ENCODE results near the gene NUP210.

Gene NUP210

DNA sequence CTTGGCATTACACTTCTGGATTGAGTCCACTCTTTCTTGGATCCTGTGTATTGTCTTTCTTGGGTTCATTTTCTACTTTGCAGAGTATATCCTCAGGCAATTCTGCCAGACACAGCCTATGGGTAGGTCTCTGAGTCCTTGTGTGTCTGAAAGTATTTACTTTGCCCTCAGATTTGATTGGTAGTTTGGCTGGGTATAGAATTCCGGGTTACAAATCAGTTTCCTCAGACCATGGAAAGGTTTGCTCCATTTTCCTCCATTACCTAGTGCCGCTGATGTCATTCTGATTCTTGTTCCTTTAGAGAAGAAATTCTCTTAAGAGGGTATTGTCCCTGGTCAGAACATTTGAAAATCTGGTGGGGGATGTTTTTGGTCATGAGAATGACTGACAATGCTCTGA is 133.2 kb downstream of the NUP210 start:
- no peak for ATAC-seq

DNA sequence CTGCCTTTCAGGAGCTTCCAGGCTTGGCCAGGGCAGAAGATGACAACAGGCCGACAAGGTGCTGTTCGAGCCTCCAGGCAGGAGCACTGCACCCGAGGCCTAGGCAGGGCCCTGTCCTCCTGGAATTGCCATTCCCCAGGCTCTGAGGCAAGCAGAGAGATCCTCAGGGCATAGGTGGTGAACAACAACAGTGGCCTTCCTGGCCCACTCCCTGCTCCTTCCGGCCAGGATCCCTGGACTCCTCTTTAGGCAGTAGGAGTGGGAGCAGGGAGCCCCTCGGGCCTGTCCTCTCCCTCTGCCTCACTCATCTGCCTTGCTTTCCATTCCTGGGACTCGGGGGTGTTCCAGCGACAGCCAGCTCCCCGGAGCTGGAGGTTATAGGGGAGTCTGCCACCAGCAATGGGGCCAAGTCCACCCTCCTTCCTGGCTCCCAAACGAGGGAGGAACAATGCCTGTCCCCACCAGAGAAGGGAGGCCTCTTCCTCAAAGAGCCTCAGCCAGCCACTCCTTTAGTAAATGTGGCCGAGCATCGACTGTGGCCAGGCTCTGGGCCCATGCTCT is 135.0 kb downstream of the NUP210 start:
- no peak for ATAC-seq

DNA sequence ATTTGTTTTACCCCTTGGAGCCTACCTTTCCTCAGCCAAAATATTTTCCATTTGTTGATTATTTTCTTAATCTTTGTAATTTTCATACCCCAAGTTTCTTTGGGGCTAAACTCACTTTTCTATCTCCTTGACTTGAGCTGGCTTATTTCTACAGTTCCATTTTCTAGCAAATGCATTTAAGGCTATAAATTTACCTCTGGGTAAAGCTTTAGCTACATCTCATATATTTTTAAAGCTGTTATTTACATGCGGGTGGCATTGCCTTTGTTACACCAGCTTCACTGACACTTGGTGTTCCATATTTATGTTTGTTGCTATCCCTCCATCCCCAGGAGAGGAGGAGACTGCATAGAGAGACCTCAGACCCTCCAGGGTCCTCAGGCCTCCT is 136.3 kb downstream of the NUP210 start:
- no peak for ATAC-seq

DNA sequence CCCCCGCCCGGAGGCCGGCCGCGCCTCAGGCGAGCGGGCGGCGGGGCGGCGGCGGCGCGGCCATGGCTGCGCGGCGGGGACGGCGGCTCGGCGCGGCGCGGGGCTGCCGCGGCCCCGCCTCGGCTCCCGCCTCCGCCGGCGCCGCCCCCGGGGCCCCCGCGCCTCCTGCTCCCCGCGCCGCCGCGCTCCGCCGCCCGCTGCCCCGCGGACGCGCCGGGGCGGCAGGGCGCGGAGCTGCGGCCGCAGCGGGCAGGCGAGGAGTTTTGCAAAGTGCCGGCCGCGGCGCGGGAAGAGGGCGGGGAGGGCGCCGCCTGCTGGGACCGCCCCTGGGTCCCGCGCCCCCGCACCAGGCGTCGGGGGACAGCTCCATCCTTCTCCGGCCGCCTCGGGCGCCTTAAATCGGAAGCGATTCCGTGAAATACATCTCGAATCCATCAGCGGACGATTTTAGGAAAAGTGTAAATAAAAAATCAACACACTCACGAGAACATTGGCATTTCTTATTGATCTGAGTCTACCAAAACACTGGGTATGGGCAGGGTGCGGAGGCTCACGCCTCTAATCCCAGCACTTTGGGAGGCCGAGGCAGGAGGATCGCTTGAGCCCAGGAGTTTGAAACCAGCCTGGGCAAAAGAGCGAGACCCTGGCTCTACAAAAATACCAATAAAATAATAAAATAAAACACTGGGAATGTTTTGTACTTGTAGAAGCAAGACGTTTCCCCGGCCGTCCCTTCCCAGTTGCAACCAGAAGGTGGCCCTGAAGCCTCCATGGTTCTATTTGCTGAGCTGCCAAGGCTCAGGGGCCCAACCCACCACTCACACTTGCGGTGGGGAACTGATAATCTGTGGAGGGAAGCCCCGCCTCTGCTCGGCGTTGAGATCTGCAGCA is 136.9 kb downstream of the NUP210 start:
- ATAC-seq = peak in 1 of 2 donors; percentile 44

DNA sequence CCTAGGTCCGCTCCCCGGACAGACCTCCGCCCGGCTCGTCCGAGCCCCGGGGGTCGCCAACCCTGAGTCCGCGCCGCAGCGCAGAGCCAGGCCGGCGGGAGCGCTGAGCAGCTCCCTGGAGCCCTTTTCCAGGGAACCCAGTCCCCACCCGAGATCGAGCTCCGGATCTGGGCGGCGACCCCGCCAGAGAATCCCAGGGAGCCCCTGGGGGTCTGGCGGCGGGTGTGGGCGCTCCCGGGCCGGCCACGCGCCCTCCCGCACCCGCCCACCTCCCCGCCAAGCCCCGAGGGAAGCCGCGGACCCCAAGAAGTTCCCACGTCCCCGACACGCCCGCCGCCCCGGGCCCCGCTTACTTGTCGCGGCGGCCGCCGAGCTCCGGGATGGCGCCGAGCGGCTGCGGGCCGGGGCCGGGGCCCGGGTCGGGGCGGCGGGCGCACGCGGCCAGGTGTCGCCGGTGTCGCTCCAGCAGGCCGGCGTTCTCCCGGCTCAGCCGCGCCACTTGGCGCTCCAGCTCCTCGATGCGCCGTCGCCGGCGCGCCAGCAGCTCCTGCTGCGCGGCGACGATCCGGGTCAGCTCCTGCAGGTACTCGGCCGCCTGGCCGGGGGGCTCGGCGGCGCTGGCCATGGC is 137.7 kb downstream of the NUP210 start:
- peak in 1 of 2 donors; percentile 36 for ATAC-seq

DNA sequence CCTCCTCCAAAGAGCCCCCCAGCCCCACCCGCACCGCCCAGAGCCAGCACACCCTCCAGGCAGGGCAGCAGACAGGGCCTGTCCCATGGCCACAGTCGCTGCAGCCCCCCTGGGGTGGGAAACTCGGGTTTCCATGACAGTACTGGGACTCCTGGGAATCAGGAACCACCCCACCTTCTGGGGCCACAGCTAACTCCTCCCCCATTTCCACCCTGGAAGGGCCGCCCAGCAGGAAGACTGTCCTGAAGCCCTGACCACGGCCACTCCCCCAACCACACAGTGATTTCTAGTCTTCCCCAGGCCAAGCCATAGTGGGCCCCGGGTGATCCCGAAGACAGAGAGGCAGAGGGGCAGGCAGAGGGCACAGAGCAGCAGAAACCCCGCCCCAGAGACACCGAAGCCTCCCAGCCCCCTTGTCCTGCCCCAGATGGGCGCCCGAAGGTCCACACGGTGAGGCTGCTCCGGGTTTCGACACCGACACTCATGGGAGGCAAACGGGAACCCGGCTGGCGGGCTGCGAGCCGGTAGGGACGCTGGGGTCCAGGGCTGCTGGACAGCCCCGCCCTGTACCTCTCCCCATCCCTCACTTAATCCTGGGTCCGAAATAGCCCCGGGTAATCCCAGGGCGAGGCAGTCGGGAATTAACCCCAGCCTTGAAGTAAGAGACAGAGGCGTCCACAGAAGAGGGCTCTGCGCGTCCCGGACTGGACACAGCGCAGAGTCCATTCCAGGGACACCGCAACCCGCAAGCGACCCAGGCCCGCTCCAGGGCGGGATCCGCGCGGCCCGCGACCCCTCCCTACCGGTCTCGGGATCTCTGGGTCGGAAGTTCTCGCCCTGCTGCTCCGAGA is 138.4 kb downstream of the NUP210 start:
- ATAC-seq = no peak

DNA sequence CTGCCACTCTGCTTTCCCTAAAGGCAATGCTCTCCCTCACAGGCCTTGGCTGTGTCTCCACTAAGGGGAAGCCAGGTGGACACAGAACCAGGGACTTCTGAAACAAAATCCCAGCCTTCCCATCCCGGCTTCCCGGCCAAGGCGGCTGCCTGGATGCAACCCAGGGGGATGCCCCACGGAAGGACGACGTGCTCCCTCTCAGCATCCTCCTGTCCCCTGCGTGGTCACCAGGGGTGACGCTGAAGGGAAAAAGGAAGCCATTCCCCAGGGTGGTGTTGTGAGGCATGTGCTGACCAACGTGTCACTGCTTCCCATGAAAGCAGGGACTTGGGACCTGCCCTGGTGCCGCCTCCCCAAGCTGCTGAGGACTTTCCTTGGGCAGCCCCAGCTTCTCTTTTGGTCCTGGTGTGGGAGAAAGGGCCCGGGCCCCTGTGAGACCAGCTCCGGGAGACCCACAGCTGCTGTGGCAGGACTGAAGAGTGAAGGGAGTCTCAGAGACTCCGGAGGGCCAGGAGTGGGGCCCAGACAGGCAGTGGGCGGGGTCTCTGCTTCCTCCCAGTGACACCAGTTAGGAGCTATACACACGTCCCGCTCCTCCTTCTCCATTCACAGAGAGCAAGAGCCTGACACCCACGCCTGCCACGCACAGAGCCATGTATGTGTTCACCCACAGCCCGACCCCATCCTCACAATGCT is 139.2 kb downstream of the NUP210 start:
- ATAC-seq = no peak

DNA sequence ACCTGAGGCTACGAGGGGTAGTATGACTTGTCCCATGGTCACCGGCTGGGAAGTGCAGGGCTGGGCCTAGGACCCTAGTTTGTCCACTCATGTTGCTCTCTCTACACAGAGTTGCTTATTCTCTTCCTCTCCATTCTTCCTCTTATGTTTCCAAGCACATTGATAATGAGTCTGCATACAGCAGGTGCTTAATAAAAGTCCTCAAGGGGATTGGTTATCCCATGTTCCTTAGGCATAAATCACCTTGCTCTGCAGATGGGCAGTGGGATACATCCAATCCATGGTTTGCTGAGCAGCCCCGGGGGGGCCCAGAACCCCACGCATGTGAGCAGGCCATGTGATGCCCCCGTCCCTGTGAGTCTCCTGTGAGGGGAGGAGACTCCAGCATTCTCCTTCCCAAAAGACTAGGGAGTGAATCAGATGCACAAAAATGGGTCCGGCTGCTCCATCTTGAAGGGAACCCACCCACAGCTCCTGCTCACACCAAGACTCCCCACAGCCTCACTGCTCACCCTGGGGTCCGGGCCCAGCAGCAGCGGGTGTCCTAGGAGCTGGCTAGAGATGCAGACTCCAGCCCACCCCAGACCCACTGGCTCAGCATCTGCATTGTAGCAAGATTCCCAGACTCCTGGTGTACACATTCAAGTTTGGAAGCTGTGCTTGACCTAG is 139.9 kb downstream of the NUP210 start:
- no peak for ATAC-seq

DNA sequence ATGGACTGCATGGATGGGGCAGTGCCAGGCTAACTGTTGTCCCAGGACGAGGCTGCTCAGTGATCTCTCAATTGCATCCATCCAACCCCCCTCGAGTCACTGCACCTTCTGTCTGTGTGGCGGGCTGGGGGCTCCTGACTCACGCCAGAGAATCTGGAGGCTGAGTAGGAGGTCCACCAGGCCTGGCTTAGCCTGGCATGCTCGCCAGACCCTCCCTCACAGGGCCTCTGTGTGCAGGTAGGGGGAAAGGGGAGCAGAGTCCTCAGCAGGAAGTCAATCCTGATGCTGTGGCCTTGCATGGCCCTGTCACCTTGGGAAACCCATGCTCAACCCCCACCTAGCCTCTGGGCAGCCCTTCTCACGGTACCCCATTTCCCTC is 140.6 kb downstream of the NUP210 start:
- no peak for ATAC-seq

DNA sequence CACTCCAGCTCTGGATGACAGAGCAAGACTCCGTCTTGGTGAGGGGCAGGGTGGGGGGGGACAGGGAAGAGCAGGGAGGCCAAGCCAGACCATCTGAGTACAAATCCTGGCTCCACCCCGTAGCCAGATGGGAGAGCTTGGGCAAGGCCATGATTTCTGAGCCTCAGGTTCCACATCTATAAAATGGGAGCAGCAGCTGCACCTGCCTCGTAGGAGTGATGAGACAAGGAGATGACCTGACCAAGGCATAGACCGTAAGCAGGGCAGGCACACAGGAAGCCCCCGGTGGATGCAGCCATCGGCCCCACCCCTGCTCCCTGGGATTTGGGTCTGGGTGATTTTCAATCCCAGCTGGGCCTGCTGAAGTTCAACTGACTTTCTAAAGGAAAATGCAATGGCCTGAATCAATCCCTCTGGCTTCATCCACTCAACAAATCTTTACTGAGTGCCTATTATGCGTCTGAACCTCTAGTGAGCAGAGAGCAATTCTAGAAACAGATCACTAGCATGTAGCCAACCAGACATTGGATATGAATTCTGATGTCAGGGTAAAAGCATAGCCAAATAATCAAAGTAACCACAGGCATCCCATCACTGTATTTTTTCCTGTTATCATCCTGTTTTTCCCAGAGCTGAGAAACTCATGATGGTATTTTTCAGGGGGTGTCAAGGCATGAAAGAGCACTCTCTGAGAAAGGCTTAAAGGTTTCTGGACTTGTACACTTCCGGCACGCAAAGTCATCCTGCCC is 141.2 kb downstream of the NUP210 start:
- ATAC-seq = no peak

DNA sequence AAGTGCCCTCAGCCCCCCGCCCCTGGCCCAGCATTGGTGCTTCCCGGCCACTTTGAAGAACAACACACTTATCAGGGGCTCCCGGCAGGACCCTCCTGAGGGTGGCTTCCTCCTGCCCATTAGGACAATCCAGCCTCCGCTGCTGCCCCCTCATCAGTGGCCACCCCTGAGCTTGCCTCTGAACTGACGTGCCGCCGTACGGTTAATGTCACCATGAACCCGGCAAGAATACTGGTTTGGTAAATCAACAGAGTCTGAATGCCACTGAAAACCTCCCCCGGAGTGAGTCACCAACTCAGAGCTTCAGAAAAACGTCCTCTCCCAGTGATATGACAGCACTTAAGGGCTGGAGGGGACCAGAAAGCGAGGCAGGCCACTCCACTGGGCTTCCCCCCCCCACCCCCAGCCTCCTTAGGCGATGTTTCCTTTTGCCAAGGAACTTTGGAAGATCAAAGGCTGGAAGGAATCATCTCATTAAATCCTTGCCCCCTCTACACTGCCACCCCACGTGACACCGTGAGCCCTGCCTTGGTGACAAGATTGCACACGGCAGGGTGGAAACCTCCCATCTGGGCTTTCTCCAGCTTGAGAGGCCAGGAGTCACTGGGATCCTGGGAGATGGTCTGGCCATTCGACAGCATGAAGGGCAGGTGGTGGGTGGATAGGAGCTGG is 142.1 kb downstream of the NUP210 start:
- no peak for ATAC-seq

DNA sequence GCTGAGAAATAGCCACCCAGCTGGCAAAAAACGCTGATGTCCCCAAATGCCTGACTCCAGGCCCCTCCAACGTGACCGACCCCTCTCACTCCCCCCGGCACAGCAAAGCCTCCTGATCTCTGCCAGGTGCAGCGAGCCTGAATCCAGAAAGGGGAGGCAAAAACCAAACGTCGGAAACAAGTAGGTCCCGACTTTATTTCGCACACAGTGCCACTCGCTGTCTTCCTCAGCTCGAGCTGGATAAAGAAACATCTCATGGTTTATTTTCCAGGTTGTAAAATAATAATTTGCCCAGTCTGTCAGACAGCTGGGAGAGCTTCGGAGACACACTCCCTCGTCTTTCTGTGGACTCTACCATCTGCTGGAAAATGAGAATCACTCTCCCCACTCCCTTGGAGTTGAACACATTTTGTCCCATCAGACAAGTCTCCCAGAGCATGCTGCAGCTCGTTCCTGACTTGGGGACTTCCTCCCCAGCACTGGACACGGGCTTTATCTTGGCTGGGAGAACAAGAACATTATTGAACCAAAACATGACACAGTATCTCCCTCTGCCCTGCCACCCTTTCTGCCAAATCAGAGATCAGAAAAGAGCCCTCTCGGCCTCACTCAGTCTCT is 142.8 kb downstream of the NUP210 start:
- ATAC-seq = no peak

DNA sequence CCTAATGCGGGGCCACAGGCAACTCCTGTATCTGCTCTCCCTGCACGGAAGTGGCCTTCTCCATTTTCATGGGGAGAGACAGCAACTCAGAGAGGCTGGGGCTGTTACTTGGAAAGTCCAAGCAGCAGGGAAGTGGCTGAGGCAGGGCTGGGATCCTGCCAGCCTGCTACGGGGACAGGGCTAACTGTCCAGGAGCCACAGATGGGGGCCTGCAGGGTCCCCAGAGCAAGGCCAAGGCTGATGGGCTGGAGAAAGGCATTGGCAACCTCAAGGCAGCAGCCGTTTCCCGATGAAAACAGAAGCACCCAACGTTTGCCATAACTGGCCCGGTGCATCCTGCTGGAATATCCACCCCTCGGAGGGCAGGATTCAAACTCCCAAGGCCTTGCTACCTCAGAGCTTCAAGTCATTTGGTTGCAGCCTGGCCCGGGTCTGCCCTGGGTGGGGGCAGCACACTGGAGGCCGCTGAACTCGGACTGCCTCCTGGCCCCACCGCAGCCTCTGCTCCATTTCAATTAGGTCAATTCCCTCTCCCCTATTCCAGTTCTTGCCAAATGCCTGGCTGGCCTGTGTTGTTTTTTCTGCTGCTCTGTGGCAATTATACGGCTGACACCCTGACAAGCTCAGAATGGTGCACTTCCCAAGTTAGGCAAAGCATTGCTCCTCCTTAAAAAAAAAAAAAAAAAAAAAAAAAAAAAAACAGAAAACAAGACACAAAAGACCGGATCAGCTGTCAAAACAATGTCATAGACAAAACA is 143.5 kb downstream of the NUP210 start:
- no peak for ATAC-seq

DNA sequence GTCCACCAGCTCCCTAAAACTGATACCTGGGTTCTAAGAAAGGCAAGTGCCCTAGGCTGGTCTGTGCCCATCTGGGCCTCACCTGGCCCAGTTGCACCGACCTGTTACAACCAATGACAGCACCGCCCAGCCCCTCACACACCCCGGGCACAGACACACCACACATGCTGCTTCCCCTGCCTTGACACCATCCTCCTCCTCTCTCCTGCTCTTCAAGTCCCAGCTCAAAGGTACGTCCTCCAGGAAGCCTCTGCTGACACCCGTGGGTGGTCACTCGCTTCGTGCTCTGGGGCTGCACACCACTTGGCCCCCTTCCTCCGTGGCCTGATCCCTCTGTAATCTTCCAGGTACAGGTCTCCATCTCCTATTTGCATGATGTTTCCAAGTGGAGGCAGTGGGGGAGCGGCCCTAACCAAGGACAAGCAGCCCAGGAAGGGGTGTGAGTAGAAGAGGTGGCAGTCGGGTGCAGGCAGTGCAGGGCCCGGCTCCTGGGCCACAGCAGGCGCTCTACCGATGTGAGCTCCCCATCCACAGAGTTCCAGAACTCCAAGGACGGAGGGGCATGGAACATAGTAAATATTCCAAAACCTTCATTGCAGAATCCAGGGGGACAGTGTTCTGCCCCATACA is 144.6 kb downstream of the NUP210 start:
- no peak for ATAC-seq

DNA sequence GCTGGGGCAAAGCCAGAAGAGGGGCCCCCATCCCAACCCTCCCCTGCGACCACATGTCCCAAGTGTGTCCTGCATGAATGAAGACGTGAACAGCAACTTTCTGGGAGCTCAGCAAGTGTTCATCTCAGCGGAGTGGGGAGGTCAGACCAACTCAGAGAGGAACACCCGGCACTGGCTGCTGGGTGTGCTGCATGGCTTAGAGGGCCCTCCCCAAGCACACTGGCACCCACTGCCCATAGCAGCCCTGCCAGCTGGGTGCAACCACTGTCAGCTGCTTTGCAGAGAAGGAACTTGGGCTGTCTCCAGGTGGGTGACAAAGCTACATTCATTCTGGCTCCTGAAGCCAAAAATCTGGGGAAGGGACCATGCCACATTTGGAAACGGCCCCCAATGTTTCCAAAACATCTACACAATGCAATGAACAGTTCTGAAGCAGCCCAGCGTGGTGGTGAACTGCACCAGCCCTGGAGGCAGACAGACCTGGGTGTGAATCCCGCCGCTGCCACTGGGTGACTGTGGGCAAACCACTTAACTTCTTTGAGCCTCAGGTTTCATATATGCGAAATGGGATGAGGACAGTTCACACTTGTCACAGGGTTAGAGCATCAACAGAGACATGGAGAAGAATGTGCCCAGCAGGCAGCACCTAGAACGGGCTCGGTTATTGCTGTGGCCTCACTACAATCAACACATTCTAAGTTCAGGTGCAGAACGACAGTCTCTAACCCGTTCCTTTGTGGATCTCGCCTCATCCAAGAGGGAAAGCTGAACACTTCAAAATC is 145.4 kb downstream of the NUP210 start:
- ATAC-seq = no peak

DNA sequence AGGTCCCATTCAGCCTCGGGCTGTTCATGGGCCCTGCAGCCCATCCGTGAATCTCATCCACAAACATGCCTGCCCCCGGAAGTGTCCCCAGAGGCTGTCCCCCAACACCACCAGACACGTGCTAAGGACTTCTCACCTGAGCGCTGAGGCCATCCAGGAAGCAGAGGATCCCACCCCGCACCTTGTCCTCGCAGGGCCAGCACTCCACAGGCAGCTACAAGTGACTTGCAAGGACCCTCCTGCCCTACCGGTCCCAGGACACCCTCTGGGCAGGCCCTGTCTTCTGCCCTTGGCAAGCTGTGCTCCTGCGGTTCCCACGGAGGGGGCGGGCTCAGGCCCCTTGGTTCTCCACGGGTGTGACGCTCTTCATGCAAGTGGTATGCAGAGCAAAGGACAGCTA is 146.0 kb downstream of the NUP210 start:
- no peak for ATAC-seq

DNA sequence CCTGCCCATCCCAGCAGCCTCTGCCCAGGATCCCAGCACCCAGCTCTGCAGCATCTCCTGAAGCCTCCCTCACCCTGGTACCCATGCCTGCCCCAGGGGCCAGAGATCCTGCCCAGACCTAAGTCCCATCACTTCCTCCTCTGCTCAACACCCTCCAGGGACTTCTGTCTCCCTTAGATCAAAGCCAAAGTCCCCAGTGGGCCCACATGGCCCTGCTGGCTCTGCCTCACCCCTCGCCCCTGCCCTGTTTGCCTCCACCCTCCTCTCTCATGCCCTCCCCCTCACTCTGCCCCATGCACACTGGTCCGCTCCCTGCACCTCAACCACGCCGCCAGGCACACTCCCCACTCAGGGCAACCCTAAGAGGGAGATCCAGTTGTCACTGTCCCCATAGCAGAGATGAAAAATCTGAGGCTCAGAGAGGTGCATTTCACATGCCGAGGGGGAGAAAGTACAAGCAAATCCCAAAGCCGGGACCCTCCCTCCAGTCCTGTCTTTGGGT is 146.5 kb downstream of the NUP210 start:
- no peak for ATAC-seq
